Pons (tissue), 1 donor: ENCODE results near the gene SFMBT1.
"Not testable (repeated sequence)": the region's sequence is repeated elsewhere in the genome, so short reads cannot be mapped to it uniquely, and the experiment has no call there.

Experiments used
- DNase-seq: peaks from one replicate; pipeline ENCODE4 v3.0.0-alpha.2; 2016; ENCODE audit warnings: low spot score

SFMBT1 gene

GRCh38 chr3:53073553-53074365, 27.9 kb upstream of the SFMBT1 start:
- no peak for DNase-seq

- DNase-seq: peak; percentile 71
These were observed 27.0 kb upstream of the SFMBT1 start for GRCh38 chr3:53072653-53073552.

- no peak for DNase-seq
These were observed 26.1 kb upstream of the SFMBT1 start for GRCh38 chr3:53071882-53072431.

- no peak for DNase-seq
These were observed 23.7 kb upstream of the SFMBT1 start for GRCh38 chr3:53069422-53070068.

- DNase-seq: no peak
These were observed 22.3 kb upstream of the SFMBT1 start for GRCh38 chr3:53068176-53068575.

- DNase-seq: no peak
These were observed 21.7 kb upstream of the SFMBT1 start for GRCh38 chr3:53067567-53067966.

- no peak for DNase-seq
These were observed 20.1 kb upstream of the SFMBT1 start for GRCh38 chr3:53065841-53066480.

GRCh38 chr3:53062905-53063304, 17.0 kb upstream of the SFMBT1 start:
- no peak for DNase-seq

- no peak for DNase-seq
These were observed 10.6 kb upstream of the SFMBT1 start for GRCh38 chr3:53056442-53056841.

GRCh38 chr3:53054233-53054632, 8.4 kb upstream of the SFMBT1 start:
- DNase-seq: not testable (repeated sequence)

GRCh38 chr3:53051929-53052328, 6.1 kb upstream of the SFMBT1 start:
- DNase-seq: no peak

- no peak for DNase-seq
These were observed 4.1 kb upstream of the SFMBT1 start for GRCh38 chr3:53049987-53050386.

- DNase-seq: peak; percentile 54
These were observed 598 bp upstream of the SFMBT1 start for GRCh38 chr3:53046171-53047170.

- DNase-seq: peak; percentile 43
These were observed 959 bp downstream of the SFMBT1 start for GRCh38 chr3:53044711-53045517.

- no peak for DNase-seq
These were observed 1.5 kb downstream of the SFMBT1 start for GRCh38 chr3:53044371-53044710.

- DNase-seq: no peak
These were observed 2.1 kb downstream of the SFMBT1 start for GRCh38 chr3:53043738-53044137.

- no peak for DNase-seq
These were observed 3.2 kb downstream of the SFMBT1 start for GRCh38 chr3:53042651-53043050.

- no peak for DNase-seq
These were observed 5.5 kb downstream of the SFMBT1 start for GRCh38 chr3:53040351-53040820.

- no peak for DNase-seq
These were observed 6.5 kb downstream of the SFMBT1 start for GRCh38 chr3:53039376-53039752.
